Fibroblast of the aortic adventitia (primary cell): ENCODE data around the gene TTN. TPM values are rescaled to one million over a fixed set of nuclear protein-coding genes. Genes with fewer than 3 reads are reported as not detected.

Experiments used
- DNase-seq: peaks from one replicate; pipeline ENCODE4 v3.0.0-alpha.2; 2010; ENCODE audit warnings: low read depth
- H3K4me3 ChIP-seq: 2 replicates; pipeline ENCODE4 v1.5.1; 2011; ENCODE audit warnings: low read depth, mild to moderate bottlenecking, control low read depth, low read length, moderate library complexity
- total RNA-seq: library from RNA; depleted of rRNA; stranded (reverse); fragments of >200 nt; gene quantifications from 2 replicates; pipeline ENCODE4 v1.2.3, GENCODE V29; 2012; ENCODE audit warnings: low replicate concordance
- TF ChIP-seq, protein P1 (sequence below): IDR thresholded peaks from 2 replicates; pipeline ENCODE4 v1.5.1; 2011; ENCODE audit warnings: mild to moderate bottlenecking, low read length, control low read depth, inconsistent platforms; ENCODE audit not compliant: insufficient read depth

The TTN gene
- total RNA-seq, 1 donor = 5.5 TPM

GRCh38 chr2:178496049-178496448 lies 311.2 kb downstream of the TTN start:
- no peak for DNase-seq
- no peak overlapping the region for H3K4me3 ChIP-seq
- TF ChIP-seq, protein P1, sequence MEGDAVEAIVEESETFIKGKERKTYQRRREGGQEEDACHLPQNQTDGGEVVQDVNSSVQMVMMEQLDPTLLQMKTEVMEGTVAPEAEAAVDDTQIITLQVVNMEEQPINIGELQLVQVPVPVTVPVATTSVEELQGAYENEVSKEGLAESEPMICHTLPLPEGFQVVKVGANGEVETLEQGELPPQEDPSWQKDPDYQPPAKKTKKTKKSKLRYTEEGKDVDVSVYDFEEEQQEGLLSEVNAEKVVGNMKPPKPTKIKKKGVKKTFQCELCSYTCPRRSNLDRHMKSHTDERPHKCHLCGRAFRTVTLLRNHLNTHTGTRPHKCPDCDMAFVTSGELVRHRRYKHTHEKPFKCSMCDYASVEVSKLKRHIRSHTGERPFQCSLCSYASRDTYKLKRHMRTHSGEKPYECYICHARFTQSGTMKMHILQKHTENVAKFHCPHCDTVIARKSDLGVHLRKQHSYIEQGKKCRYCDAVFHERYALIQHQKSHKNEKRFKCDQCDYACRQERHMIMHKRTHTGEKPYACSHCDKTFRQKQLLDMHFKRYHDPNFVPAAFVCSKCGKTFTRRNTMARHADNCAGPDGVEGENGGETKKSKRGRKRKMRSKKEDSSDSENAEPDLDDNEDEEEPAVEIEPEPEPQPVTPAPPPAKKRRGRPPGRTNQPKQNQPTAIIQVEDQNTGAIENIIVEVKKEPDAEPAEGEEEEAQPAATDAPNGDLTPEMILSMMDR = no peak

GRCh38 chr2:178491612-178492011 lies 315.6 kb downstream of the TTN start:
- no peak overlapping the region for H3K4me3 ChIP-seq
- TF ChIP-seq, protein P1 = no peak
- no peak for DNase-seq

DNA sequence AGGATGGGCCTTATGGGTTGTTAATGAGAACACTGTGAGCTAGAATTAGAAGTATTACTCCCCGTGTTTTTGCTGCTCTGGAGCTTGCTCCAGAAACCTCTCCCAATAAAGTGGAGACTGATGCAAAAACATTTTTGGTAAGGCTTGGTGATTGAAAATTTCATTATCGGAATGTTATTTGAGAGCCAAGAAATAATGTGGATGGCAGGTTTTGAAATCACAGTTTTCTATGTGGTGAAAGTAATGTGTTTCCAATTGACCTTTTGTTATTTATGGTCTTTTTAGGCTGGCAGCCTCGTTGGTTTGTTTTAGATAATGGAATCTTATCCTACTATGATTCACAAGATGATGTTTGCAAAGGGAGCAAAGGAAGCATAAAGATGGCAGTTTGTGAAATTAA lies 321.9 kb downstream of the TTN start:
- TF ChIP-seq, protein P1 = no peak
- peak; percentile 77 for DNase-seq
- no peak overlapping the region for H3K4me3 ChIP-seq

DNA sequence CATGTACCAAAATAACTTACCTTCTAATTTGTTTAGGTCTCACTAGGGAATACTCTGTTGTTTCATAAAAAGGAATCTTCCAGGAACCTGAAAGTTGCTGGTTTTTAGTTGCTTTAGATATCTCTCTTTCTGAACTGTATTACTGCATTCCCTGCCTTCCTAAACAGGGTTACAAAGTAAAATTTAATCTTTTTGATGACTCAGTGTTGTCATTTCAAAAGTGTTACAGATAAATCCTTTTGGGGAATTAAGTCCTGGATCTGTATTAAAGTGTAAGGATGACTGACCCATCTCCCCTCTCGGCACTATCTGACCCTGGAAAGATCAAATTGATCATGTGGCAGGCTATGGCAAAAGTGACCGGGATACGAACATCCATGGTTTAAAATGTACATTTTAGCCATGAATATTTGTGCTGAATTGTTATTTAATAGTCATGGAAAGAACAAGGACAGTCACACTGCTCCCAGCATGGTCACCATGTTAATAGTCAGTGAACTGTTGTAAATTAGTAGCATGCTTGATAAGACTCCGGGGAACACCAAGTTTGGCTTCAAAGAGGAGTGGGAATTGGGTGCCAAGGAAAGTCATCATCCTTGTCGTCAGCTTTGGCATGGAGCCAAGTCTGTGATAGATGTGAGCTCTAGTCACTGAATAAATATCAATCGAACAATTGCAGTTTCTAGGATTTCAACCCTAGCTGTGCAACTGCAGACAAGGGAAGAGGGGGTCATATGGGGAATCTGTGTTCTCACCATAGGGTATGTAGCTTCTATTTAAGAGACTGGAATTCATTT lies 322.8 kb downstream of the TTN start:
- DNase-seq = peak; percentile 62
- H3K4me3 ChIP-seq = no peak overlapping the region
- TF ChIP-seq, protein P1 = no peak

GRCh38 chr2:178482437-178482836 lies 324.8 kb downstream of the TTN start:
- TF ChIP-seq, protein P1 = no peak
- no peak for DNase-seq
- peak overlapping the region; percentile 34 for H3K4me3 ChIP-seq

- TF ChIP-seq, protein P1 = no peak
- H3K4me3 ChIP-seq = peak within 1 kb of the TSS; percentile 97
- DNase-seq = peak; percentile 96
Measured at GRCh38 chr2:178480227-178481181, 326.7 kb downstream of the TTN start, which contains the start of gene PLEKHA3. TSS of gene PLEKHA3 (plus strand) at chr2:178480457. CDS start at chr2:178480870, 413 bp downstream.
